ENCODE results near the gene SLC2A10.

The SLC2A10 gene

GRCh38 chr20:46757754-46758678 is 48.6 kb downstream of the SLC2A10 start:
- DNase-seq (ENCODE audit: extremely low spot score), result peak; percentile 67
- TF ChIP-seq ARNT (IDR thresholded peaks at IDR 0.05) (no peak), NFRKB (IDR thresholded peaks at IDR 0.05) (no peak), SUZ12 (IDR thresholded peaks at IDR 0.05) (no peak), ZNF384 (IDR thresholded peaks at IDR 0.05) (peak; percentile 50; the same call in 1 of the 2 replicates), FOXM1 (IDR thresholded peaks at IDR 0.05; ENCODE audit: borderline replicate concordance) (peak; percentile 66; the same call in 1 of the 2 replicates), L3MBTL2 (conservative IDR thresholded peaks at IDR 0.05) (no peak)
- ChIA-PET CTCF (interaction anchor here (0.6 kb wide), 2 partner anchors 30 to 392 kb away, joined by 3 to 6 read pairs; no protein-coding TSS in a partner anchor), POLR2A (no interaction called here)

DNA sequence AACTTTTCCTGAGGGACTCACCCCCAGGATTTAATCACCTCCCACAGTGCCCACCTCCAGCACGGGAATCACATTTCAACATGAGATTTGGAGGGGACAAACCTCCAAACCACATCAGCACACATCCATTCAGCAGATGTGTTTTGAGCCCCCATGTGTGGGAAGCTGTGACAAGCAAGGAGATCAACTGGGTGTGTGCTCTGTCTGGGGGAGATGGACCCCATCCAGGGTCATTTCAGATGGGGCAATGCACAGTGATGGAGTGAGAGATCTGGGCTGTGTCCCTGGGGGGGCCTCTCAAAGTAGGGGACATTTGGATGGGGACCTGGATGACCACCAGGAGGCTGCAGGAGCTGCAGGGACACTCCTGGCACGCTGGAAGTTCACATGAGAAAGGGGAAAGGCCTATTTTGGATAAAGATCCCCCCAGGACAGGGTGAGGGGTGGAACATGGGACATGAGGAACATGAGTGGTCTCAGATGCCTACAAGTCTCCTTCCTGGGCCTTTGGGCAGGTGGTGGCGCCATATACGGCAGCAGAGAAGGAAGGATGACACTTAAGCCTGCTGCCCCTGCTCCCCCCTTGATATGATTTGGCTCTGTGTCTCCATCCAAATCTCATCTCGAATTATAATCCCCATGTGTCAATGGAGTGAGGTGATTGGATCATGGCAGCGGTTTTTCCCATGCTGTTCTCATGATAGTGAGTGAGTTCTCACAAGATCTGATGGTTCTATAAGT is 49.6 kb downstream of the SLC2A10 start:
- DNase-seq (ENCODE audit: extremely low spot score), result no peak
- POLR2A ChIA-PET, result no interaction called here
- CTCF ChIA-PET, result interaction anchor here (0.8 kb wide), 1 partner anchor 371 kb away, joined by 3 read pairs; no protein-coding TSS in a partner anchor
- no peak for TF ChIP-seq BHLHE40 (IDR thresholded peaks at IDR 0.05; ENCODE audit: borderline replicate concordance)
- TF ChIP-seq FOXA1 (IDR thresholded peaks at IDR 0.05), result no peak
- TF ChIP-seq SP1 (IDR thresholded peaks at IDR 0.05), result no peak
- TF ChIP-seq SUZ12 (IDR thresholded peaks at IDR 0.05), result no peak
- TF ChIP-seq LEF1 (IDR thresholded peaks at IDR 0.05; ENCODE audit: borderline replicate concordance), result no peak
- no peak for TF ChIP-seq TARDBP (IDR thresholded peaks at IDR 0.05)
- TF ChIP-seq ARNT (IDR thresholded peaks at IDR 0.05), result no peak
- no peak for TF ChIP-seq HDGF (IDR thresholded peaks at IDR 0.05; ENCODE audit: borderline replicate concordance)
- TF ChIP-seq FOXK2 (IDR thresholded peaks at IDR 0.05), result no peak
- no peak for TF ChIP-seq FOXM1 (IDR thresholded peaks at IDR 0.05; ENCODE audit: borderline replicate concordance)
- no peak for TF ChIP-seq ZNF384 (IDR thresholded peaks at IDR 0.05)
- TF ChIP-seq ELF4 (IDR thresholded peaks at IDR 0.05), result no peak
- TF ChIP-seq CTBP1 (IDR thresholded peaks at IDR 0.05; ENCODE audit: borderline replicate concordance), result no peak
- no peak for TF ChIP-seq L3MBTL2 (conservative IDR thresholded peaks at IDR 0.05)

- ChIA-PET CTCF (no interaction called here), POLR2A (no interaction called here)
- DNase-seq (ENCODE audit: extremely low spot score), result no peak
- TF ChIP-seq ZNF384 (IDR thresholded peaks at IDR 0.05) (no peak), LEF1 (IDR thresholded peaks at IDR 0.05; ENCODE audit: borderline replicate concordance) (no peak), CTBP1 (IDR thresholded peaks at IDR 0.05; ENCODE audit: borderline replicate concordance) (no peak), ELF4 (IDR thresholded peaks at IDR 0.05) (no peak), ARNT (IDR thresholded peaks at IDR 0.05) (no peak), FOXM1 (IDR thresholded peaks at IDR 0.05; ENCODE audit: borderline replicate concordance) (no peak)
Measured at GRCh38 chr20:46761566-46761965, 52.1 kb downstream of the SLC2A10 start.

GRCh38 chr20:46764068-46764467 is 54.6 kb downstream of the SLC2A10 start:
- no peak for DNase-seq (ENCODE audit: extremely low spot score)
- TF ChIP-seq BHLHE40 (IDR thresholded peaks at IDR 0.05; ENCODE audit: borderline replicate concordance), result no peak
- no peak for TF ChIP-seq ARNT (IDR thresholded peaks at IDR 0.05)
- TF ChIP-seq FOXA1 (IDR thresholded peaks at IDR 0.05), result no peak
- POLR2A ChIA-PET, result no interaction called here
- CTCF ChIA-PET, result interaction anchor here (0.6 to 0.7 kb wide), 2 partner anchors 10 to 32 kb away, joined by 3 read pairs; no protein-coding TSS in a partner anchor

DNA sequence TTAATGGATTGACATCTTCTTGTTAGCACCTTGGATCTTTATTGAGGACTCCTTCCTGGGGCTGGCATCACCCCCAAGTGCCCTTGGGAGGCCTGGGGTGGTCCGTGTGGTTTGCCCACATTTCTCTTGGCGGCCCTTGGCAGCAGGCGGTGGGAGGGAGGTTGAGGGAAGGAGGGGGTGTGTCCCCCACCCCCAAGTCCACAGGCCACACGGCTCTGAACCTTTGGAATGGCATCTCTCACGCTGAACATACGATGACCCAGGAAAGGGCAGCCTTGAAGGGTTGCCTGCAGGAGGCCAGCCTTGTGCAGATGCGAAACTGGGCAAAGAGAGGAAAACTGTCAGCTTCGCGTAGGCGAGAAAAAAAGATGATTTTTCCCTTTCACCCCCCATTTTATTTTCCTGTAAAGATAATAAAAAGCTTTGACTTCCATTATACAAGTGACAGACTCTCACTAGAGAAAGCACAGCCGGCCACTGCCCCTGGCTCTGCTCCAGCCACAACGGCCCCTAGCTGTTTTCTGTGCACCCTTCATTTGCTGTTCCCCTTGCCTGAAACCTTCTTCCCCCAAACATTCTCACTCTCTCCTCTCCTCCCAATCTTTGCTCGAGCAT is 56.2 kb downstream of the SLC2A10 start:
- TF ChIP-seq FOXM1 (IDR thresholded peaks at IDR 0.05; ENCODE audit: borderline replicate concordance), result no peak
- TF ChIP-seq ELF4 (IDR thresholded peaks at IDR 0.05), result no peak
- no peak for TF ChIP-seq NFRKB (IDR thresholded peaks at IDR 0.05)
- TF ChIP-seq LEF1 (IDR thresholded peaks at IDR 0.05; ENCODE audit: borderline replicate concordance), result no peak
- ChIA-PET POLR2A (no interaction called here), CTCF (interaction anchor here (0.8 kb wide), 1 partner anchor 11 kb away, joined by 3 read pairs; no protein-coding TSS in a partner anchor)
- no peak for DNase-seq (ENCODE audit: extremely low spot score)

GRCh38 chr20:46767127-46767761 is 57.8 kb downstream of the SLC2A10 start:
- POLR2A ChIA-PET, result no interaction called here
- TF ChIP-seq LEF1 (IDR thresholded peaks at IDR 0.05; ENCODE audit: borderline replicate concordance) (no peak), HDGF (IDR thresholded peaks at IDR 0.05; ENCODE audit: borderline replicate concordance) (no peak), ARNT (IDR thresholded peaks at IDR 0.05) (no peak), FOXM1 (IDR thresholded peaks at IDR 0.05; ENCODE audit: borderline replicate concordance) (no peak), BHLHE40 (IDR thresholded peaks at IDR 0.05; ENCODE audit: borderline replicate concordance) (no peak), FOXA1 (IDR thresholded peaks at IDR 0.05) (no peak), TARDBP (IDR thresholded peaks at IDR 0.05) (no peak), ELF4 (IDR thresholded peaks at IDR 0.05) (no peak), SUZ12 (IDR thresholded peaks at IDR 0.05) (no peak), NFRKB (IDR thresholded peaks at IDR 0.05) (no peak), ZNF384 (IDR thresholded peaks at IDR 0.05) (no peak)
- DNase-seq (ENCODE audit: extremely low spot score), result peak; percentile 64
- CTCF ChIA-PET, result no interaction called here

Measured in HEK293T (cell line).